Calu3 (cell line): Measurements from ENCODE around the gene ZNF568. TPM values are rescaled to one million over a fixed set of nuclear protein-coding genes. Genes with fewer than 3 reads are reported as not detected.

Experiments
- BruUV-seq: library from RNA; stranded (reverse); fragments of 400-500 nt; replicated peaks from 2 replicates; lab custom pipeline; 2021; lab: Mats Ljungman, UMichigan
- CTCF ChIA-PET: fragments of 300-600 bp; sonication (Branson Sonifier 250); formaldehyde crosslinking; loops from one replicate; lab custom pipeline; 2022; ENCODE audit warnings: antibody characterized with exemption; lab: Charles Lee
- DNase-seq: peaks from one replicate; pipeline ENCODE4 v3.0.0; 2022
- H3K27ac Mint-ChIP-seq: one replicate; pipeline ENCODE4 v1.8.0; 2022; ENCODE audit warnings: mixed read lengths; ENCODE audit not compliant: unreplicated experiment
- H3K27me3 Mint-ChIP-seq: one replicate; pipeline ENCODE4 v1.8.0; 2022; ENCODE audit warnings: mixed read lengths; ENCODE audit not compliant: unreplicated experiment
- H3K36me3 Mint-ChIP-seq: one replicate; pipeline ENCODE4 v1.8.0; 2022; ENCODE audit warnings: mild to moderate bottlenecking, moderate library complexity, mixed read lengths; ENCODE audit not compliant: insufficient read depth, unreplicated experiment
- H3K4me1 Mint-ChIP-seq: one replicate; pipeline ENCODE4 v1.8.0; 2022; ENCODE audit warnings: mild to moderate bottlenecking, low read depth, mixed read lengths; ENCODE audit not compliant: unreplicated experiment
- H3K4me3 Mint-ChIP-seq: one replicate; pipeline ENCODE4 v1.8.0; 2022; ENCODE audit warnings: mild to moderate bottlenecking, low read depth, moderate library complexity, mixed read lengths; ENCODE audit not compliant: unreplicated experiment
- H3K9me3 Mint-ChIP-seq: one replicate; pipeline ENCODE4 v1.8.0; 2022; ENCODE audit warnings: low read depth, mixed read lengths; ENCODE audit not compliant: unreplicated experiment
- CTCF ChIP-seq: fragments of 200-600 bp; IDR thresholded peaks from one replicate; pipeline ENCODE4 v1.8.0; 2022; ENCODE audit warnings: antibody characterized with exemption; ENCODE audit not compliant: unreplicated experiment
- intact Hi-C: fragments of 100-400 bp; cut with micrococcal nuclease; formaldehyde crosslinking; loops from one replicate; pipeline ENCODE4 v1.10.0; 2022; ENCODE audit not compliant: unreplicated experiment
- total RNA-seq: library from RNA; stranded (reverse); gene quantifications from 2 replicates; pipeline ENCODE4 v1.2.3, GENCODE V29; 2022

Gene ZNF568
- total RNA-seq, 1 experiment from 2014 or later = 4.4 TPM

GRCh38 chr19:36931684-36932083 lies 15.6 kb downstream of the ZNF568 start:
- CTCF ChIA-PET = no interaction called here
- Mint-ChIP-seq H3K27me3 (no peaks in the 10 kb centered on the region), H3K9me3 (peaks cover 16% of the 10 kb centered on the region), H3K4me1 (no peaks in the 10 kb centered on the region), H3K27ac (no peak overlapping the region), H3K4me3 (no peak overlapping the region), H3K36me3 (no peaks in the 10 kb centered on the region)
- BruUV-seq = no TSS peak
- no peak for TF ChIP-seq CTCF
- no peak for DNase-seq
- intact Hi-C loops = no loop called here

- CTCF ChIA-PET = no interaction called here
- no peak overlapping the region for H3K27ac Mint-ChIP-seq
- H3K4me1 Mint-ChIP-seq = no peaks in the 10 kb centered on the region
- H3K36me3 Mint-ChIP-seq = peaks cover 8% of the 10 kb centered on the region
- H3K27me3 Mint-ChIP-seq = no peaks in the 10 kb centered on the region
- no peak for DNase-seq
- H3K4me3 Mint-ChIP-seq = no peak overlapping the region
- TF ChIP-seq CTCF = no peak
- BruUV-seq = no TSS peak
- intact Hi-C loops = no loop called here
- H3K9me3 Mint-ChIP-seq = peaks cover 35% of the 10 kb centered on the region
These were observed 23.0 kb downstream of the ZNF568 start for GRCh38 chr19:36939153-36939552.

- Mint-ChIP-seq H3K27me3 (no peaks in the 10 kb centered on the region), H3K36me3 (no peaks in the 10 kb centered on the region), H3K4me3 (no peak overlapping the region), H3K27ac (no peak overlapping the region), H3K4me1 (no peaks in the 10 kb centered on the region), H3K9me3 (peaks cover 23% of the 10 kb centered on the region)
- DNase-seq = no peak
- TF ChIP-seq CTCF = no peak
- CTCF ChIA-PET = no interaction called here
- intact Hi-C loops = no loop called here
- BruUV-seq = no TSS peak
These were observed 34.4 kb downstream of the ZNF568 start for GRCh38 chr19:36950335-36951119.

- Mint-ChIP-seq H3K27ac (no peak overlapping the region), H3K36me3 (no peaks in the 10 kb centered on the region), H3K9me3 (peaks cover 17% of the 10 kb centered on the region), H3K4me1 (no peaks in the 10 kb centered on the region), H3K27me3 (no peaks in the 10 kb centered on the region), H3K4me3 (no peak overlapping the region)
- CTCF ChIA-PET = no interaction called here
- DNase-seq = no peak
- BruUV-seq = no TSS peak
- no peak for TF ChIP-seq CTCF
- intact Hi-C loops = no loop called here
These were observed 46.2 kb downstream of the ZNF568 start for GRCh38 chr19:36962346-36962745.
